MM.1S (cell line): ENCODE results near the gene PLEKHA1.

Experiments used
- DNase-seq: peaks from one replicate; pipeline ENCODE4 v3.0.0-alpha.2; 2015
- H2AFZ ChIP-seq: fragments of 300-600 bp; sonication (generic); 2 replicates; pipeline ENCODE4 v1.6.0; 2016; ENCODE audit warnings: antibody characterized with exemption, low read length
- H3F3A ChIP-seq: fragments of 300-600 bp; sonication (generic); 2 replicates; pipeline ENCODE4 v1.6.1; 2016; ENCODE audit warnings: mild to moderate bottlenecking, antibody characterized with exemption, low read length, moderate library complexity, mixed read lengths; ENCODE audit not compliant: insufficient read depth
- H3K27ac ChIP-seq: fragments of 300-600 bp; sonication (generic); 2 replicates; pipeline ENCODE4 v1.5.1; 2016; ENCODE audit warnings: mild to moderate bottlenecking, low read length
- H3K27me3 ChIP-seq: fragments of 300-600 bp; sonication (generic); replicated peaks from 2 replicates; pipeline ENCODE4 v1.6.0; 2016; ENCODE audit warnings: low read length; ENCODE audit not compliant: insufficient read depth
- H3K36me3 ChIP-seq: fragments of 300-600 bp; sonication (generic); replicated peaks from 2 replicates; pipeline ENCODE4 v1.6.1; 2016; ENCODE audit warnings: mild to moderate bottlenecking, low read length, mixed read lengths; ENCODE audit not compliant: insufficient read depth
- H3K4me1 ChIP-seq: fragments of 300-600 bp; sonication (generic); 2 replicates; pipeline ENCODE4 v1.6.1; 2016; ENCODE audit warnings: low read length, mixed read lengths
- H3K4me2 ChIP-seq: fragments of 300-600 bp; sonication (generic); 2 replicates; pipeline ENCODE4 v1.6.0; 2016; ENCODE audit warnings: low read depth, low read length
- H3K4me3 ChIP-seq: fragments of 300-600 bp; sonication (generic); 2 replicates; pipeline ENCODE4 v1.5.1; 2016; ENCODE audit warnings: low read length, mixed read lengths
- H3K79me2 ChIP-seq: fragments of 300-600 bp; sonication (generic); 2 replicates; pipeline ENCODE4 v1.6.1; 2016; ENCODE audit warnings: mixed run types, low read length, mixed read lengths
- H3K9ac ChIP-seq: fragments of 300-600 bp; sonication (generic); 2 replicates; pipeline ENCODE4 v1.6.1; 2016; ENCODE audit warnings: low read length, mixed read lengths
- H3K9me2 ChIP-seq: fragments of 300-600 bp; sonication (generic); replicated peaks from 2 replicates; pipeline ENCODE4 v1.6.1; 2016; ENCODE audit warnings: mild to moderate bottlenecking, low read length, mixed read lengths; ENCODE audit not compliant: insufficient read depth
- H3K9me3 ChIP-seq: fragments of 300-600 bp; sonication (generic); replicated peaks from 2 replicates; pipeline ENCODE4 v1.6.1; 2016; ENCODE audit warnings: mild to moderate bottlenecking, low read length, mixed read lengths; ENCODE audit not compliant: insufficient read depth
- H4K20me1 ChIP-seq: fragments of 300-600 bp; sonication (generic); 2 replicates; pipeline ENCODE4 v1.6.1; 2016; ENCODE audit warnings: mild to moderate bottlenecking, low read length, moderate library complexity, mixed read lengths; ENCODE audit not compliant: insufficient read depth
- CTCF ChIP-seq: fragments of 300-600 bp; sonication (generic); IDR thresholded peaks from 2 replicates; pipeline ENCODE4 v1.5.1; 2016; ENCODE audit warnings: antibody characterized with exemption, low read length, mixed read lengths
- EZH2 ChIP-seq: fragments of 300-600 bp; sonication (generic); optimal IDR thresholded peaks from 2 replicates; pipeline ENCODE3; 2017; ENCODE audit warnings: low read depth, mild to moderate bottlenecking, antibody characterized with exemption, low read length, mixed read lengths
- EZH2phosphoT487 ChIP-seq: fragments of 300-600 bp; sonication (generic); IDR thresholded peaks from 2 replicates; pipeline ENCODE4 v1.6.1; 2018; ENCODE audit warnings: antibody characterized with exemption, low read length

Gene PLEKHA1

GRCh38 chr10:122435212-122435827 lies 60.8 kb downstream of the PLEKHA1 start:
- Histone ChIP-seq H3K27ac (no peak overlapping the region), H3K4me1 (no peaks in the 10 kb centered on the region), H3K9me2 (no peaks in the 10 kb centered on the region), H3F3A (no peaks in the 10 kb centered on the region), H3K9me3 (no peaks in the 10 kb centered on the region), H3K4me3 (no peak overlapping the region), H3K27me3 (no peaks in the 10 kb centered on the region), H3K79me2 (no peaks in the 10 kb centered on the region), H3K4me2 (no peak overlapping the region), H3K9ac (no peak overlapping the region), H4K20me1 (no peaks in the 10 kb centered on the region), H2AFZ (no peak overlapping the region), H3K36me3 (no peaks in the 10 kb centered on the region)
- TF ChIP-seq EZH2: no peak
- TF ChIP-seq EZH2phosphoT487: no peak
- peak; percentile 58 for TF ChIP-seq CTCF
- peak; percentile 48 for DNase-seq

DNA sequence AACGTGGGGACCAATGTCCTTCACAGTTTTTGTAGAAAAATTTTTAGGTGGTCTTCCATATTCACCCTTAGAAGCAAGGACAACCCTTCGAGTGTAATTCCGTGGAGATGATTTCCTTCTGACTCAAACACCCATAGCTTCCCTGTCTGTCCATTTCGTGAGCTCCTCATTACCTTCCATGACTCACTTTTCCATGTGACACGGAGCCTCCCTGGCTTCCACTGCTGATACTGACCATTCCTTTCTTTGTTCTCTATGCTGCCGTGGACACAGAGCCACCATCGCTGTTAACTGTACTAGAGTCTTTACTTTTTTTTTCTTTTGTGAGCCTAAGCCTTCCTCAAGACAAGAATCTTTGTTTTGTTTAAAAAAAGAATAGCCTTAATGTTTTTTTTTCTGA lies 67.5 kb downstream of the PLEKHA1 start:
- H2AFZ ChIP-seq: no peak overlapping the region
- TF ChIP-seq CTCF: no peak
- no peak for TF ChIP-seq EZH2
- no peak for TF ChIP-seq EZH2phosphoT487
- no peak overlapping the region for H3K9ac ChIP-seq
- H3K27me3 ChIP-seq: no peaks in the 10 kb centered on the region
- H4K20me1 ChIP-seq: no peaks in the 10 kb centered on the region
- H3K4me2 ChIP-seq: no peak overlapping the region
- H3F3A ChIP-seq: no peaks in the 10 kb centered on the region
- no peak overlapping the region for H3K27ac ChIP-seq
- no peaks in the 10 kb centered on the region for H3K79me2 ChIP-seq
- no peak overlapping the region for H3K4me3 ChIP-seq
- H3K4me1 ChIP-seq: no peaks in the 10 kb centered on the region
- no peaks in the 10 kb centered on the region for H3K9me3 ChIP-seq
- no peaks in the 10 kb centered on the region for H3K36me3 ChIP-seq
- DNase-seq: no peak
- no peaks in the 10 kb centered on the region for H3K9me2 ChIP-seq

- H3K4me1 ChIP-seq: no peaks in the 10 kb centered on the region
- H2AFZ ChIP-seq: no peak overlapping the region
- H3F3A ChIP-seq: no peaks in the 10 kb centered on the region
- no peaks in the 10 kb centered on the region for H3K79me2 ChIP-seq
- H3K36me3 ChIP-seq: no peaks in the 10 kb centered on the region
- no peak overlapping the region for H3K9ac ChIP-seq
- H3K27ac ChIP-seq: no peak overlapping the region
- no peaks in the 10 kb centered on the region for H3K27me3 ChIP-seq
- H3K9me2 ChIP-seq: no peaks in the 10 kb centered on the region
- TF ChIP-seq EZH2phosphoT487 (no peak), EZH2 (no peak), CTCF (no peak)
- no peaks in the 10 kb centered on the region for H3K9me3 ChIP-seq
- H3K4me3 ChIP-seq: no peak overlapping the region
- H4K20me1 ChIP-seq: no peaks in the 10 kb centered on the region
- H3K4me2 ChIP-seq: no peak overlapping the region
- DNase-seq: no peak
Measured at GRCh38 chr10:122445469-122445868, 71.0 kb downstream of the PLEKHA1 start.
